Adipose tissue (tissue), 3 donors: ENCODE measurements around the gene HLA-DPB1. TPM values are rescaled to one million over a fixed set of nuclear protein-coding genes. Genes with fewer than 3 reads are reported as not detected.

Experiments
- H3K27ac ChIP-seq: one replicate; pipeline ENCODE4 v1.5.1; 2013; ENCODE audit warnings: low read depth, low read length
- WGBS, 3 donors: extraction: QIAGEN DNeasy Blood & Tissue Kit; methylation state at CpG; one replicate each; pipeline ENCODE4 v1.1.7; 2013; 5-methylcytosine and 5-hydroxymethylcytosine counted together
- polyA plus RNA-seq, 3 donors: library from polyadenylated mRNA; stranded (reverse); fragments of 200-250 nt; gene quantifications; one replicate each; pipeline ENCODE4 v1.2.3, GENCODE V29; 2013
- donor health status: healthy with polysubstance abuse.
- donor health status: Bipolar disorder and iron deficiency.
- donor health status: healthy.

The HLA-DPB1 gene
- polyA plus RNA-seq, 3 donors = 26.1 to 49.8 (median 48.0) TPM

DNA sequence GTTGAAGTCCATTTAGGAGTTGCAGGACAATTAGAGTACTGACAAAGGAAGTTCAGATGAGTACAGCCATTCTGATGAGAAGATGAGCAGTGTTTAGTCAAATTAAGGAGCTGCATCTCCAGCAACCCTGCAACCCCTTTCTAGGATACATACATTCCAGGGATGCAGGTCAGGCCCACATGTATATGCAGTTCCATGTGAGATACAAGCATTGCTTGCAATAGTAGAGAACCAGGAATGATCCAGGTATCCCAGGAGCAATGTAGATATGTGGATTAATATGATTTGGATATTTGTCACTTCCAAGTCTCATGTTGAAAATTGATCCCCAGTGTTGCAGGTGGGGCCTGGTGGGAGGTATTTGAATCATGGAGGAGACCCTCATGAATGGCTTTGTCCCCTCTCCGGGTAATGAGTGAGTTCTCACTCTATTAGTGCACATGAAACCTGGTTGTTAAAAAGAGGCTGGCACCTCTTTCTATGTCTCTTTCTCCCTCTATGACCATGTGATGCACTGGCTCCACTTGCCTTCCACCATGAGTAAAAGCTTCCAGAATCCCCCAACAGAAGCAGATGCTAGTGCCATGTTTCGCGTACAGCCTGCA is 8.8 kb upstream of the HLA-DPB1 start:
- no peak overlapping the region for H3K27ac ChIP-seq
- WGBS, 3 donors = 0 to 63% (median 2%) methylated on average over 2 to 3 of the region's 3 CpGs

DNA sequence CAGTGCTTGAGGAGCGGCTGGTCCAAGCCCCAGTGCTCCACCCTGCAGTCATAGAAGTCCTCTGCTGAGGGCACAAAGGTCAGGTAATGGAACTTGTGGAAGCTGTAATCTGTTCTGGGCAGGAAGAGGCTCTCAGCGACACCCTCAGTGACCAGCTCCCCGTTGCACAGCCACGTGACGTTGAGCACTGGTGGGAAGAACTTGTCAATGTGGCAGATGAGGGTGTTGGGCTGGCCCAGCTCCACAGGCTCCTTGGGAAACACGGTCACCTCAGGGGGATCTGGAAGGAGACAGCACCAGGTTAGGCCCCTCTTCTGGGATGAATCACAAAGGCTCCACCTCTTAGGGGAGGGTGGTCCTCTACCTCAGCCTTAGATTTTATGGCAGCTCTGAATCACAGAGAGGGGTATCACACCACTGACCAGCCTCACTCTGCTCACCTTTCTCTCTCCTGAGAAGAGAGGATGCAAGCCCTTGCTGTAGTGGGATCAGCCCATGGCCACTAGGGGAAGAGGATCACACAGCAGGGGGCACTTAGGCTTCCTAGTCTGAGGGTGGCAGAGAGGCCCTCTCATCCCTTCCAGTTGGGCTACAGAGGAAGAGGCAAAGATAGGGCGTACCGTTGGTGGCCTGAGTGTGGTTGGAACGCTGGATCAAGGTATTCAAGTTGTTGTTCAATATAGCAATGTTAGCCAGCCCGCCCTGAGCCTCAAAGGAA is 6.6 kb upstream of the HLA-DPB1 start:
- 51 to 74% (median 53%) methylated on average over 9 to 10 of the region's 10 CpGs for WGBS, 3 donors
- no peak overlapping the region for H3K27ac ChIP-seq

DNA sequence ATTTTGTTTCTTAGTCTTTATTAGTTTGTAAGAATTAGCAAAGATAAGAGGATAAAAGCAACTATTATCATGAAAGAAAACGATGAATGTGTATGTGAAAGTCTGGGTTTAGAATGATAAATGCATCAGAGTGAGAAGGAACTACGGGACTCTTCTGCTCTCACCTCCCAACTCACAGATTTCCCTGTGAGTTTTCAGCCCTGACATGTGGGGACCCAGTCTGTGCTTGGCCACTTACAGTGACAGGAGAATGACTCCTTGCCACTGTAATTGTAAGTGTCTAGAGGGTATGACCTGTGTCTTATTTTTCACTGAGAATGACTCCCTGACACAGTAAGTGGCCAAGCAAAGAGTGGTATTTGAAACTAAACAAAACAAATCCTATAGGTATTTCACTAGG is 4.9 kb upstream of the HLA-DPB1 start:
- 0 to 23% (median 0%) methylated on average over 2 of the region's 2 CpGs for WGBS, 3 donors
- no peak overlapping the region for H3K27ac ChIP-seq

DNA sequence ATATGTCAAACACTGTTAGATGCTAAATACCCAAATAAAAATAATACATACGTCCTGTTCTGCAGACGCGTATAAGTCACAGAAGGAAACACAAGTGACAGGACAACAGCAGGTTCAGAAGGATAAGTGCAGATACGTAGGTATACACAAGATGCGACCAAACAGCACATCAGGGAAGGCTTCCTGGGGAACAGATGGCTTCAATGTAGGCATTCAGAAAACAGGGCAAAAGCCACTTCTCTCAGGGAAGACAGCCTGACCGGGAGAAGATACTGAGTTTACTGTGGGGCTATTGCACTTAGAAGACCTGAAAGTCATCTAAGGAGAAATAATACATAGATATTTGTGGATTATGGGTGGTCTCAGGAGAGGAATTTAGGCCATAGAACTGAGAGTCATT is 4.2 kb upstream of the HLA-DPB1 start:
- WGBS, 3 donors = 44 to 66% (median 55%) methylated on average over 6 of the region's 6 CpGs
- H3K27ac ChIP-seq = no peak overlapping the region

DNA sequence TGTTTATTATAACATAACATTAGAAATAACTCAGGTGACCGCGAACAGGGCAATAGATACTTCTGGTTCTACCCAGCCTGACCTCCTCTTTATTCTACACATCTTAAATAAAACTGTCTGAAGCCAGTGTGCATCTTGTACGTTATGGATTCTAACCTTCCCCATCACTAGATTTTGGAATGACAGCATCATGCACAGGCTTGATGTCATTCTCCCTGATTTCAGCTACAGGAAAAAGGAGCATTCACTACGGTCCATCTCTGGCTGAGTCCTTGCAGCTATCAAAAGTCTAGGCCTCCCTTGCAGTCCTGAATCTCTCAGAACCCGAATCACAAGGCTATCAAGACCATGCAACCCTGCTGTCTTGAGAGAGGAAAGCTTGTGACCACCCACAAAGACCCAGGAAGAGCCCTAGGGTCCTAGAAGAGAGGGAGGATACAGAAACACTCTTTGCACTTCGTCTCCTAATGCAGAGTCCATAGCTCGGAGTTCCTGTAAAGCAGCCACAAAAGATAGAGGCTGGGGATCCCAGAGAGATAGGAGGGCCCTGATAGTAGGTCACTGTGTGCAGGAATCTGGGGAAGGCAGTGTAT is 3.2 kb upstream of the HLA-DPB1 start:
- WGBS, 3 donors = 54 to 58% (median 55%) methylated on average over 7 of the region's 7 CpGs
- no peak overlapping the region for H3K27ac ChIP-seq

DNA sequence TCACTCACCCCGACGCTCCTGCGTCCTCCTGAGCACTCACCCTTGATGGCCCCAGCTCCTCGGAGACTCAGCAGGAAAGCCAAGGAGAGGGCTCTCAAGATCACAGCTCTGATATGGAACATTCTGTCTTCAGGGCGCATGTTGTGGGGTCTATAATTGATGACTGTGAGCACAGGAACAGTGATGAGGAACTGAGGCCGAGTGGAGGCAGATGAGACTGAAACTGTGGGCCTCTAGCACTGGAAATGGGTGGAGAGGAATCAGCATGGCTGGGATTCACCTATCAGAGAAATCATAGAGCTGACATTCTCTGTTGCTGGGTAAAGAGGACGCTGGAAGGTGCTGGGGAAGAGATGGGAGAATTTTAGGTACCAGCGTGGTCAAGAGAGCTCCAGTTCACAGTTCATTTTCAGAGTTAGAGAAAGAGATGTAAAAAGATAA is 2.3 kb upstream of the HLA-DPB1 start, which contains the start of gene HLA-DPA1:
TSS of gene HLA-DPA1 (minus strand) at position 219 of the 441 bp plus-strand sequence.
- WGBS, 3 donors = 22 to 55% (median 37%) methylated on average over 8 of the region's 8 CpGs

DNA sequence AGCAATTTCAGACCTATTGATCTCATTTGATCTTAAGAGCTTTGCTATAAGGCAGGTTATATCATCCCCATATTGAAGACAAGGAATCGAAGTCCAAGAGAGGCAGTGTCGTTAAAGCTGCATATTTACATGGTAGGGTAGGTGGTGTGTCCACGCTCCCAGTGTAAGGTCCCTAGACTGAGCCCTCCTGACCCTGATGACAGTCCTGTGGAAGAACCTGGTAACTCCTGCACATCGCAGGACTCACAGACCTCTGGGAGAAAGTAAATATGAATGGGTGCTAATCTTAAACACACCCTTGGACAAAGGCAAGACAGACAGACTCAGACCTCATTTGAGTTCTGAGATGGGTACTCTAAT is 602 bp upstream of the HLA-DPB1 start:
- no peak overlapping the region for H3K27ac ChIP-seq
- 74 to 88% (median 86%) methylated on average over 4 of the region's 4 CpGs for WGBS, 3 donors

More for the DNA sequence above, 2.3 kb upstream of the HLA-DPB1 start, which contains the start of gene HLA-DPA1:
- no peak within 1 kb of the TSS for H3K27ac ChIP-seq

DNA sequence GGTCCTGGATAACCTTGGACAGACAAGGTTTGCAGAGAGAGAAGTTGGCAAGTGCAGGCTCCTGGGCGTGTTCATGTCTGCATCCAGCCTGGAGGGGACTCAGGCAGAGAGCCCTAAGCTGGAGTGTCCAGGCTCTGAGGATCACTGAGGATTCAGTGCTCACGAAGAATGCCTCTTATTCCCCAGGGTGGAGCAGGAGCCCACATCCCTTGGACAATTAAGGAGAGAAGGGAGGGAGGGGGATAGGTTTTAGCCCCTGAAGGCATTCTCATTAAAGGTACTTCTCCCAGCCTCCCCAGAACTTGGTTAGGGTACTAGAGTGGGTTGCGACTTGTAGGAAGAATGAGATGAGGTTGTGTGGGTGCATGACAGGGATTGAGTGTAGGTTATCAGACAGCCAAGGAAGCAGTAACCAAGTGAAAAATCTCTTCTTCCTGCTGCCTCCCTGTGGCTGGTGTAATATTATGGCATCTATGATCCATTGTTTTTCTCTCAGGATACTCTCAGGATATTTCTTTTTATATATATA is 680 bp downstream of the HLA-DPB1 start:
- WGBS, 3 donors = 36 to 63% (median 44%) methylated on average over 3 of the region's 3 CpGs
- H3K27ac ChIP-seq = no peak overlapping the region

DNA sequence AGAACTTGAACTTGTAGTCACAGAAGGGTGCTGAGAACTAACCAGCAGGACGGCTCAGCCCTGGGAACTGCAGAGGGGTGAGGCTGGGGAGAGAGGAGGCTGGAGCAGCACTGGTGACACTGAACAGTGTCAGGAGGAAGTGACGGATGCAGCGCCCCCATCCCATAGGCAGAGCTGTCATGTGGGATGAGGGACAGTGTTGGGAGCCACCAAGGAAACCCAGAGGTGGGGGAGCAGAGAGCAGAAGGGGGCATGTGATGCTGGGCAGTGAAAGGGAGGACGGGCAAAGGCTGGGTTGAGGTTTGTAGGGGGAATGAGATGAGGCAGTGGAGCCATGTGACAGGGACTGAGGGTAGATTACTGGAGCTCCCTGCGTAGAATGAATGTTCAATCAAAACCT is 2.1 kb downstream of the HLA-DPB1 start:
- WGBS, 3 donors = 49 to 69% (median 57%) methylated on average over 5 of the region's 5 CpGs
- H3K27ac ChIP-seq = no peak overlapping the region

DNA sequence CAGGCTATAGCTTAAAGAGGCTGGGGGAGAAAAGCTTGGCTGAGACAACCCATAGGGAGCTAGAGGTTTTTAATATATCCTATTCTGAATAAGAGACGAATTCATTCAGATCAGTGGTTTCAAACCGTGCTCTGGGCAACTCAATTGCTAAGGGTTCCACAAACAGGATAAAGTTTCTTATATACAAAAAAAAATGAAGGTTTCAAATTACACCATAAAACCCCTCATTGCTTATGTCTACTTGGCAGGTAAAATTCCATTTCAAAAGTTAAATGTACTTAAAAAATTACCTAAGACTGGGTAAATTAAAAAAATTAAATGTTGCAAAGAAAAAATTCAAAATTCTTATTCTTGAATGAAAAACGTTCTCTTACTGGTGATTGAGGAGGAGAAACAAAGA is 2.7 kb downstream of the HLA-DPB1 start:
- 64 to 81% (median 81%) methylated on average over 3 of the region's 3 CpGs for WGBS, 3 donors

DNA sequence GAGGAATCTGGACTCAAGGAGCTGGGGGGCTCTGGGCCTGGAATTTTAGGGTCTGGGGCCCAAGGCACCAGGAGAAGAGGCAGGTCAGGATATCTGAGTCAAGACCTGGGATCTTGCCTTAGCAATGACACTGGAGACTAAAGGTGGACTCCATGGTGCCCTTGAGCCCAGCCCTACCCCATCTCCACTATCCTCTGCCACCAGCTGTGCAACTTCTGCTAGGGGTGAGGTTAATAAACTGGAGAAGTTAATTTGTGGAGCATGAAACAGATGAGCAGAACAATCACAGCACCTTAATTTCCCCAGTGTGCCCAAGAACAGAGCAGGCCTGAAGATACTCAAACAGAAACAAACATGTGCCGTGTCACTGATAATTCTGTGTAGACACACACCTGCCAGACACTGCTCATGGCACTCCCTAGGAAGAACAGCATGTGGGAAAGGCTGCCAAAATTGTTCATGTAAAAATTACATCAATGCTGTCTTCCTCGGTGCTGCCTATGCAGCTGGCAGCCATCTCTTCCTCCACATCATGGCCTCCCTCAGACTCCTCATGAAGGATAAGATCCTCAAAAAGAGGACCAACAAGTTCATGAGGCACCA is 3.2 kb downstream of the HLA-DPB1 start:
- WGBS, 3 donors = 80 to 88% (median 85%) methylated on average over 2 of the region's 2 CpGs
- H3K27ac ChIP-seq = no peak overlapping the region

More for the DNA sequence above, 2.7 kb downstream of the HLA-DPB1 start:
- H3K27ac ChIP-seq = no peak overlapping the region

DNA sequence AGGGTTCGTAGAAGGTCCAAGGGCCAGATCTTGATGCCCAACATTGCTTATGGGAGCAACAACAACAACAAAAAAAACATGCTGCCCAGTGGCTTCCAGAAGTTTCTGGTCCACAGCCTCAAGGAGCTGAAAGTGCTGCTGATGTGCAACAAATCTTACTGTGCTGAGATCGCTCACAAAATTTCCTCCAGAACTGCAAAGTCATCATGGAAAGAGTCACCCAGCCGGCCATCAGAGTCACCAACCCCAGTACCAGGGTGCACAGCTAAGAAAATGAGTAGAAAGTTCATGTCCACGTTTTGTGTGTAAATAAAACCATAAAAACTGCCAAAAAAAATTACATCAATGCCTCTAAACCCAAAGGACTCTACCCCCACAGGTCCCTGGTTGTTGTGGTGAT is 3.8 kb downstream of the HLA-DPB1 start:
- no peak overlapping the region for H3K27ac ChIP-seq
- WGBS, 3 donors = 64 to 69% (median 67%) methylated on average over 4 of the region's 4 CpGs

DNA sequence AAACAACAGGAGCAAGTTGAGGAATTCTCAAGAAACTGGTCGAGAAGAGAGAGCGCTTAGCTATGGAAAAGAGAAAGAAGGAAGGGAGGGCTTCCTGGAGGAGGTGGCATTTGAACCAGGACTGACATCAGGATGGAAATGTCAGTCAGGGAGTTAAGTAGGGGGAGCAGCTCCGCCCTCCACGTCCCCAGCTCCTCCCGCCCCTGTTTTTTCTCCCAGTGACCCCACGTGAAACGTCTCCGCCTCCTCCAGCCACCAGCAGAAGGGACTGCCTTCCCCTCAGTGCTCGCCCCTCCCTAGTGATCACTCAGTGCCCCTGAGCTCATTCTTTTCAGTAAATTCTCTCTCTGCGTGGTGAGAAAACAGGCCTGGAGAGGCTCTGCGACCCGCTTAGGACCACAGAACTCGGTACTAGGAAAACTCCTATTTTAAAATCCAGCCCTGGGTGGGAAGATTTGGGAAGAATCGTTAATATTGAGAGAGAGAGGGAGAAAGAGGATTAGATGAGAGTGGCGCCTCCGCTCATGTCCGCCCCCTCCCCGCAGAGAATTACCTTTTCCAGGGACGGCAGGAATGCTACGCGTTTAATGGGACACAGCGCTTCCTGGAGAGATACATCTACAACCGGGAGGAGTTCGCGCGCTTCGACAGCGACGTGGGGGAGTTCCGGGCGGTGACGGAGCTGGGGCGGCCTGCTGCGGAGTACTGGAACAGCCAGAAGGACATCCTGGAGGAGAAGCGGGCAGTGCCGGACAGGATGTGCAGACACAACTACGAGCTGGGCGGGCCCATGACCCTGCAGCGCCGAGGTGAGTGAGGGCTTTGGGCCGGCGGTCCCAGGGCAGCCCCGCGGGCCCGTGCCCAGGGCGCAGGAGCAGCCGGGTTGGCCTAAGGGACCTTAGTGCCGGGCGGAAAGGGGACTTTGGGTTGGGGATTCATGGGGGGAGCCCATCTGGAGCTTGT is 4.6 kb downstream of the HLA-DPB1 start:
- H3K27ac ChIP-seq = peak overlapping the region; percentile 13
- 8 to 30% (median 28%) methylated on average over 49 of the region's 49 CpGs for WGBS, 3 donors

DNA sequence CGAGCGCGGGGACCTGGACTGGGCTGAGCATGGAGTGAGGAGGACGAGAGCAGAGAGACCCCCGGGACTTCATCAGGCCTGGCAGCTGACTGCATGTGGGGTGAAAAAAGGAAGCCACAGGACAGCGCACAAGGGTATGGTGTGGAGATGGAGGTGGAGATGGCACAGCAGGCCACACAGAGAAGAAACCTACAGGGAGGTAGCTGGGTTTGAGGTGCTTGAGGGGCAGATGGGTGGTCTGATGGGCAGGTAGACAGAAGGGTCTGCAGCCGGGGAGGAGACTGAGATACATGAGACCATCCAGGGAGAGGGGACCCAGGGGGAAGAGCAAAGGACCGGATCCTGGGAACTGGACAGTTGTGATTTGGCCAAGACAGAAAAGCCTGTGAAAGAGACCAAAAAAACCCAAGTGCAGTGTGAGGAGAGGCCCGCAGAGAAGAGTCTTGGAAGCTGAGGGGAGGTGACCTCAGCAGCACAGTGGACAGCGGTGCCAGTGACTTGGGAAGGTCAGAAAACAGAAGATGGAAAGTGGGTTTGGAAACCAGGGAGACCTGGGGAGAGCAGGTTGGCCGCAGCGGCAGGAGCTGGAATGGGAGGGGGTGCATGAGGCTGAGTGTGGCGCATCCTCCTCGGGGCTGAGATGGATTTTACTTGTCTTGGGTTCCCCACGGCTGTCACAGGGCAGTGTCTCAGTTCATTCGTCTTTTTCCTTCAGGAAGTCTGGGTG is 5.5 kb downstream of the HLA-DPB1 start:
- WGBS, 3 donors = 65 to 68% (median 67%) methylated on average over 15 to 16 of the region's 16 CpGs
- peak overlapping the region; percentile 13 for H3K27ac ChIP-seq

DNA sequence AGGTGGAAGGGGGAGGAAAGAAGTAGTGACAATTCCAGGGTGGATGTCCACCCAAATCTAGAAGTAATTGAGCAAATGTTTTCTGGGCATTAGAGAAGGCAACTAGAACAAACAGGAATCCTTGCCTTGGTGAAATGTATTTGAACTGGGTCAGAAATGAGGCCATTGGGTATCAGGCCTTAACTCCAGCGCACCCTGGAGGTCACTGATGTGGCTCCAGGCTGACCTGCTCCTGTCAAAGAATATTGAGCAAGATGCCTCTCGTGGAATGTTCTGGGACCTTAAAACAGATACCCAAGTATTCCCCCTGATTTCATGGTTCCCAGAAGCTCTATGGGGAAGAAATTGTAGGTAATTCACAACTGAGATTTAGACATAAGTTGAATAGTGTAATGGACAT is 6.9 kb downstream of the HLA-DPB1 start:
- no peak overlapping the region for H3K27ac ChIP-seq
- WGBS, 3 donors = 0 to 45% (median 20%) methylated on average over 2 of the region's 2 CpGs

DNA sequence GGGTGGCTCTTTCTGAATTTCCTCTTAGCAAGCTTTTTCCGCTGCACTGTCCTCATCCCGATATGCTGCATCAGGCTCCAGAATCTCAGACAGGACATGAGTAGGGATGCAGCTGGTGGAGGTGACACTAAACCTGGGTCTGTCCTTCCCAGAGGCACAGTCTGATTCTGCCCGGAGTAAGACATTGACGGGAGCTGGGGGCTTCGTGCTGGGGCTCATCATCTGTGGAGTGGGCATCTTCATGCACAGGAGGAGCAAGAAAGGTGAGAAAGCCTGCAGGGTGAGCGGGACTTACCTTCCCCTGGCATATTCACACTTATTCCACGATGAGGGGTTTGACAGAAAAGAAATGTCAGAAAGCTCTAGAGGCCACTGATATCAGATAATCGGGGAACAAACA is 9.8 kb downstream of the HLA-DPB1 start:
- 58 to 88% (median 65%) methylated on average over 7 to 8 of the region's 8 CpGs for WGBS, 3 donors
- H3K27ac ChIP-seq = no peak overlapping the region

DNA sequence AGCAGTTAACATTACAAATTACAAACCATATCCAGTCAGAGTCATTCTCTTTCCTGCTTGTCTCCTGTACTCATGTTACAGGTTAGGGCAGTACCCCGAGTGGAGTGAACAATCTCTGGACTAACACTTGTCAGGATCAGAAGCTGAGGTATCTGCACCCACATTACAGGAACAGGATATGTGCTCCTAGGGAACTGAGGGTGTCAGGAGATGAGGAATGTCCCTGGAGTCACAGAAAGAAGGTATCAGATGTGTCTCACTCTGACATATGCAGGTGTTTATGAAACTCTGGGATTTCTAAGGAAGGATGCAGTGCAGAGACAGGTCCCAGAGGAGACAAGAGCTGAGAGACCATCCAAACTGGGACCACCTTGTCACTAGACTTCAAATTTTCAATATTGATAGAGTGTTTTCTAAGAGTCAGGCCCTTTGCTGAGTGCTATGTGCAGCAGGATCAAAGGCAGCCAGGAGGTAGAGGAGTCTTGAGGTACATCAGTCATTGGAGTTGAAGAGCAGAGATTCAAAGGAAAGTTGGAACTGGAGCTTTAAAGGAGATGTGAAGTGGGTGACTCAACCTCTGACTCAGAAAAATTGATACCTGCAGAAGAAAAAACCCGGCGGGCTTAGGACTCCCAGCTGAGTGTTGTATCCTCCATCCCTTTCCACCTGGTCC is 12.6 kb downstream of the HLA-DPB1 start:
- H3K27ac ChIP-seq = no peak overlapping the region
- 67 to 86% (median 67%) methylated on average over 3 of the region's 3 CpGs for WGBS, 3 donors
